HEK293 (cell line): ENCODE data around the gene ZNF688.

Experiments used
- KLF7 ChIP-seq: fragments of 450-650 bp; formaldehyde crosslinking; IDR thresholded peaks from 2 replicates; pipeline ENCODE4 v1.5.1; 2016; ENCODE audit warnings: missing biosample characterization, missing genetic modification characterization, borderline replicate concordance
- OSR2 ChIP-seq: fragments of 450-650 bp; formaldehyde crosslinking; IDR thresholded peaks from 2 replicates; pipeline ENCODE4 v1.5.1; 2016; ENCODE audit warnings: missing biosample characterization, missing genetic modification characterization
- PATZ1 ChIP-seq: fragments of 450-650 bp; formaldehyde crosslinking; IDR thresholded peaks from 2 replicates; pipeline ENCODE4 v1.5.1; 2016; ENCODE audit warnings: missing biosample characterization, missing genetic modification characterization
- PRDM2 ChIP-seq: fragments of 450-650 bp; formaldehyde crosslinking; IDR thresholded peaks from 2 replicates; pipeline ENCODE4 v1.5.1; 2016; ENCODE audit warnings: missing biosample characterization, missing genetic modification characterization, borderline replicate concordance
- PRDM6 ChIP-seq: fragments of 450-650 bp; formaldehyde crosslinking; IDR thresholded peaks from 2 replicates; pipeline ENCODE4 v1.5.1; 2017; ENCODE audit warnings: missing biosample characterization, missing genetic modification characterization
- REST ChIP-seq: fragments of 450-650 bp; formaldehyde crosslinking; IDR thresholded peaks from 2 replicates; pipeline ENCODE4 v1.5.1; 2016; ENCODE audit warnings: missing biosample characterization, missing genetic modification characterization
- ZFP69B ChIP-seq: fragments of 450-650 bp; formaldehyde crosslinking; IDR thresholded peaks from 2 replicates; pipeline ENCODE4 v1.5.1; 2016; ENCODE audit warnings: missing biosample characterization, missing genetic modification characterization
- ZNF133 ChIP-seq: fragments of 450-650 bp; formaldehyde crosslinking; IDR thresholded peaks from 2 replicates; pipeline ENCODE4 v1.5.1; 2016; ENCODE audit warnings: missing biosample characterization, missing genetic modification characterization
- ZNF138 ChIP-seq: fragments of 450-650 bp; formaldehyde crosslinking; IDR thresholded peaks from 2 replicates; pipeline ENCODE4 v1.5.1; 2016; ENCODE audit warnings: missing biosample characterization, missing genetic modification characterization, borderline replicate concordance
- ZNF211 ChIP-seq: fragments of 450-650 bp; formaldehyde crosslinking; IDR thresholded peaks from 2 replicates; pipeline ENCODE4 v1.5.1; 2016; ENCODE audit warnings: low read depth, missing biosample characterization, missing genetic modification characterization
- ZNF26 ChIP-seq: fragments of 450-650 bp; formaldehyde crosslinking; IDR thresholded peaks from 2 replicates; pipeline ENCODE4 v1.5.1; 2016; ENCODE audit warnings: missing biosample characterization, missing genetic modification characterization
- ZNF292 ChIP-seq: fragments of 450-650 bp; formaldehyde crosslinking; IDR thresholded peaks from 2 replicates; pipeline ENCODE4 v1.5.1; 2016; ENCODE audit warnings: low read depth, missing biosample characterization, missing genetic modification characterization, borderline replicate concordance
- ZNF354C ChIP-seq: fragments of 450-650 bp; formaldehyde crosslinking; IDR thresholded peaks from 2 replicates; pipeline ENCODE4 v1.5.1; 2016; ENCODE audit warnings: missing biosample characterization, missing genetic modification characterization, low read depth, borderline replicate concordance
- ZNF366 ChIP-seq: fragments of 450-650 bp; formaldehyde crosslinking; conservative IDR thresholded peaks from 2 replicates; pipeline ENCODE4 v1.5.1; 2016; ENCODE audit warnings: missing biosample characterization, missing genetic modification characterization
- ZNF37A ChIP-seq: fragments of 450-650 bp; IDR thresholded peaks from 2 replicates; pipeline ENCODE4 v1.5.1; 2018; ENCODE audit warnings: missing biosample characterization, missing genetic modification characterization
- ZNF426 ChIP-seq: fragments of 450-650 bp; formaldehyde crosslinking; IDR thresholded peaks from 2 replicates; pipeline ENCODE4 v1.5.1; 2017; ENCODE audit warnings: missing biosample characterization, missing genetic modification characterization, mild to moderate bottlenecking, inconsistent platforms, moderate library complexity
- ZNF548 ChIP-seq: fragments of 450-650 bp; formaldehyde crosslinking; IDR thresholded peaks from 2 replicates; pipeline ENCODE4 v1.5.1; 2016; ENCODE audit warnings: missing biosample characterization, missing genetic modification characterization
- ZNF560 ChIP-seq: fragments of 450-650 bp; formaldehyde crosslinking; IDR thresholded peaks from 2 replicates; pipeline ENCODE4 v1.5.1; 2017; ENCODE audit warnings: missing biosample characterization, missing genetic modification characterization, borderline replicate concordance
- ZNF571 ChIP-seq: fragments of 450-650 bp; formaldehyde crosslinking; IDR thresholded peaks from 2 replicates; pipeline ENCODE4 v1.5.0; 2017; ENCODE audit warnings: missing biosample characterization, missing genetic modification characterization
- ZNF610 ChIP-seq: fragments of 450-650 bp; formaldehyde crosslinking; IDR thresholded peaks from 2 replicates; pipeline ENCODE4 v1.5.1; 2016; ENCODE audit warnings: missing biosample characterization, missing genetic modification characterization, borderline replicate concordance
- ZNF639 ChIP-seq: fragments of 450-650 bp; formaldehyde crosslinking; IDR thresholded peaks from 2 replicates; pipeline ENCODE4 v1.5.1; 2016; ENCODE audit warnings: missing biosample characterization, missing genetic modification characterization
- ZXDB ChIP-seq: fragments of 450-650 bp; formaldehyde crosslinking; IDR thresholded peaks from 2 replicates; pipeline ENCODE4 v1.5.1; 2016; ENCODE audit warnings: missing biosample characterization, missing genetic modification characterization

Gene ZNF688

GRCh38 chr16:30570636-30571444, 674 bp downstream of the ZNF688 start (continued):
- peak; percentile 100 for TF ChIP-seq ZNF426
- TF ChIP-seq ZNF610 (tag by site-specific recombination), result peak; percentile 88
- peak; percentile 86 for TF ChIP-seq KLF7 (tag by site-specific recombination)
- no peak for TF ChIP-seq PRDM2 (tag by site-specific recombination)
- TF ChIP-seq ZFP69B (tag by site-specific recombination), result no peak
- no peak for TF ChIP-seq ZNF571 (tag by site-specific recombination)
- TF ChIP-seq ZNF639 (tag by site-specific recombination), result peak; percentile 93
- TF ChIP-seq ZNF37A (tag by site-specific recombination), result no peak
- TF ChIP-seq ZNF26, result no peak
- TF ChIP-seq ZNF211, result no peak
- TF ChIP-seq ZXDB, result peak; percentile 96
- peak; percentile 99 for TF ChIP-seq ZNF560 (tag by site-specific recombination)
- peak; percentile 69 for TF ChIP-seq ZNF366 (tag by site-specific recombination)
- TF ChIP-seq ZNF354C, result peak; percentile 100
- TF ChIP-seq ZNF292, result peak; percentile 100
- TF ChIP-seq ZNF133 (tag by site-specific recombination), result 0 out of 2 replicates have a peak, but pooled peaks have one; percentile 10
- TF ChIP-seq ZNF548 (tag by site-specific recombination), result peak; percentile 61
- TF ChIP-seq ZNF138, result peak; percentile 98
- TF ChIP-seq PATZ1 (tag by site-specific recombination), result peak; percentile 51; the same call in 1 of the 2 replicates
- peak; percentile 98 for TF ChIP-seq REST (tag by site-specific recombination)
- peak; percentile 15; the same call in 1 of the 2 replicates for TF ChIP-seq OSR2 (tag by site-specific recombination)
- TF ChIP-seq PRDM6, result no peak
